SK-N-SH (cell line): ENCODE results near the gene ADAMTS2. TPM values are rescaled to one million over a fixed set of nuclear protein-coding genes. Genes with fewer than 3 reads are reported as not detected.

Source experiments
- CTCF ChIA-PET: fragments of 300-600, 350-600 bp; formaldehyde crosslinking; extraction: SDS; loops from one replicate; lab custom pipeline; 2021; lab: Yijun Ruan, JAX
- POLR2A ChIA-PET: fragments of 350-600 bp; sonication (Branson Sonifier 250); formaldehyde crosslinking; extraction: SDS; loops from one replicate; lab custom pipeline; 2020; ENCODE audit warnings: antibody characterized with exemption, inconsistent platforms; lab: Yijun Ruan, JAX
- DNase-seq: peaks from one replicate; pipeline ENCODE4 v3.0.0; 2012
- H2AFZ ChIP-seq: fragments of 200-600 bp; sonication (generic); 2 replicates; pipeline ENCODE4 v1.8.1; 2016; ENCODE audit warnings: antibody characterized with exemption, mild to moderate bottlenecking, low read depth
- H3F3A ChIP-seq: fragments of 200-600 bp; sonication (generic); replicated peaks from 2 replicates; pipeline ENCODE3; 2016; ENCODE audit warnings: antibody characterized with exemption, mild to moderate bottlenecking; ENCODE audit not compliant: insufficient read depth
- H3K27ac ChIP-seq, 2 experiments: fragments of 200-500 bp in 1 of 2; fragments of 200-600 bp in 1 of 2; sonication (Bioruptor generic) in 1 of 2; sonication (generic), shearing (Covaris generic) in 1 of 2; 2 replicates each; pipeline versions ENCODE4 v1.5.1 to v1.6.1; 2014 to 2016; ENCODE audit warnings: low read depth in 2 of 2, inconsistent platforms in 1 of 2, low read length in 1 of 2, mild to moderate bottlenecking in 1 of 2, mixed read lengths in 1 of 2
- H3K27me3 ChIP-seq: fragments of 200-600 bp; sonication (generic), shearing (Covaris generic); 2 replicates; pipeline ENCODE4 v1.6.1; 2016; ENCODE audit warnings: mixed run types; ENCODE audit not compliant: insufficient read depth
- H3K36me3 ChIP-seq, 2 experiments: fragments of 200-500 bp in 1 of 2; fragments of 200-600 bp in 1 of 2; sonication (Bioruptor generic) in 1 of 2; sonication (generic) in 1 of 2; replicated peaks in 1 of 2; 2 replicates each; pipeline versions ENCODE3 to v1.5.1; 2014 to 2016; ENCODE audit warnings: low read length in 1 of 2, mild to moderate bottlenecking in 1 of 2; ENCODE audit not compliant: insufficient read depth in 2 of 2, control insufficient read depth in 1 of 2
- H3K4me1 ChIP-seq, 2 experiments: fragments of 200-500 bp in 1 of 2; fragments of 200-600 bp in 1 of 2; sonication (Bioruptor generic) in 1 of 2; sonication (generic), shearing (Covaris generic) in 1 of 2; 2 replicates each; pipeline versions ENCODE4 v1.5.1 to v1.6.1; 2014 to 2016; ENCODE audit warnings: low read depth in 1 of 2, low read length in 1 of 2, mixed run types in 1 of 2; ENCODE audit not compliant: insufficient read depth in 2 of 2, control insufficient read depth in 1 of 2
- H3K4me2 ChIP-seq: fragments of 200-600 bp; sonication (generic), shearing (Covaris generic); 2 replicates; pipeline ENCODE4 v1.6.1; 2017; ENCODE audit warnings: mixed run types
- H3K4me3 ChIP-seq, 2 experiments: fragments of 200-500 bp in 1 of 2; fragments of 200-600 bp in 1 of 2; sonication (Bioruptor generic) in 1 of 2; sonication (generic), shearing (Covaris generic) in 1 of 2; 2 replicates each; pipeline versions ENCODE4 v1.5.1 to v1.8.1; 2014 to 2016; ENCODE audit warnings: low read depth in 2 of 2, inconsistent platforms in 1 of 2, low read length in 1 of 2, mild to moderate bottlenecking in 1 of 2, mixed read lengths in 1 of 2, moderate library complexity in 1 of 2
- H3K79me2 ChIP-seq: fragments of 200-600 bp; sonication (generic); 2 replicates; pipeline ENCODE4 v1.8.1; 2017; ENCODE audit warnings: mild to moderate bottlenecking; ENCODE audit not compliant: insufficient read depth
- H3K9ac ChIP-seq: fragments of 200-600 bp; sonication (generic); 2 replicates; pipeline ENCODE4 v1.6.1; 2017; ENCODE audit warnings: mixed run types
- H3K9me2 ChIP-seq: fragments of 200-600 bp; sonication (generic); 2 replicates; pipeline ENCODE4 v1.6.1; 2017; ENCODE audit warnings: mixed run types
- H3K9me3 ChIP-seq: fragments of 200-600 bp; sonication (generic); 2 replicates; pipeline ENCODE4 v1.6.1; 2017; ENCODE audit warnings: mixed run types, mild to moderate bottlenecking, moderate library complexity
- H4K20me1 ChIP-seq: fragments of 200-600 bp; sonication (generic); 2 replicates; pipeline ENCODE4 v1.6.1; 2017; ENCODE audit warnings: mild to moderate bottlenecking, mixed run types; ENCODE audit not compliant: insufficient read depth
- ELF1 ChIP-seq: IDR thresholded peaks from 2 replicates; pipeline ENCODE4 v1.4.0; 2012
- GABPA ChIP-seq: IDR thresholded peaks from 2 replicates; pipeline ENCODE4 v1.4.0; 2012; ENCODE audit warnings: low read depth, mild to moderate bottlenecking
- GATA2 ChIP-seq: sonication (generic); formaldehyde crosslinking; IDR thresholded peaks from 2 replicates; pipeline ENCODE4 v1.5.0; 2020; ENCODE audit warnings: mild to moderate bottlenecking, missing genetic modification reagents
- MEF2A ChIP-seq: IDR thresholded peaks from 2 replicates; pipeline ENCODE4 v1.4.0; 2012; ENCODE audit warnings: low read depth, borderline replicate concordance
- RAD21 ChIP-seq: IDR thresholded peaks from 2 replicates; pipeline ENCODE4 v1.6.1; 2012; ENCODE audit warnings: mild to moderate bottlenecking, low read length
- SIN3A ChIP-seq: IDR thresholded peaks from 2 replicates; pipeline ENCODE4 v1.6.1; 2012; ENCODE audit warnings: low read depth, mild to moderate bottlenecking, low read length, moderate library complexity, borderline replicate concordance
- TAF1 ChIP-seq: IDR thresholded peaks from 2 replicates; pipeline ENCODE4 v1.6.1; 2012; ENCODE audit warnings: low read depth, mild to moderate bottlenecking, low read length, moderate library complexity, borderline replicate concordance
- YY1 ChIP-seq: IDR thresholded peaks from 2 replicates; pipeline ENCODE4 v1.4.0; 2012; ENCODE audit warnings: low read depth, mild to moderate bottlenecking
- WGBS: methylation state at CpG from one replicate; pipeline ENCODE4 v1.1.6; 2017; ENCODE audit warnings: low lambda C conversion rate; 5-methylcytosine and 5-hydroxymethylcytosine counted together
- polyA plus RNA-seq, 3 experiments: library from polyadenylated mRNA; depleted of rRNA; stranded (reverse); fragments of >200 nt; gene quantifications; 2 replicates each; pipeline ENCODE4 v1.2.3, GENCODE V29; 2012
- TF ChIP-seq, protein P1 (sequence below): fragments of 150-350 bp; IDR thresholded peaks from 2 replicates; pipeline ENCODE4 v1.6.1; 2017; ENCODE audit warnings: antibody characterized with exemption, low read length, low read depth, borderline replicate concordance
- TF ChIP-seq, protein P2 (sequence below): IDR thresholded peaks from 2 replicates; pipeline ENCODE4 v1.6.1; 2012; ENCODE audit warnings: mild to moderate bottlenecking, low read depth, low read length, moderate library complexity
- TF ChIP-seq, protein P3 (sequence below): IDR thresholded peaks from 2 replicates; pipeline ENCODE4; 2012

The ADAMTS2 gene
- polyA plus RNA-seq, 1 of the 3 experiments (the other 2 are of a cell fraction), result 0.12 TPM

DNA sequence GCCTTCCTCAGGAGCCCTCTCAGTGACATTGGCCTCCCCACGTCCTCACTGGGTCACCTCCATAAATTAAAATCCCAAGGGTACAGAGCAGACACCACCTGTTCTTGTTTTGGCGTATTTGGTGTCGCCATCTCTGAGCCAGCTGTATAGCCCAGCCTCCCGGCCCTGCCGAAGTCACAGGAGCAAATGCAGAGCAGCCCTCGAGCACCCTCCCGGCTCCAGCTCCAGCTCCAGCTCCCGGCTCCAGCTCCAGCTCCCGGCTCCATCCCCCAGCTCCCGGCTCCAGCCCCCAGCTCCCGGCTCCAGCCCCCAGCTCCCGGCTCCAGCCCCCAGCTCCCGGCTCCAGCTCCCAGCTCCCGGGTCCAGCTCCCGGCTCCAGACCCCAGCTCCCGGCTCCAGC, 210.8 kb downstream of the ADAMTS2 start:
- no peaks in the 10 kb centered on the region for H3K27me3 ChIP-seq
- WGBS, result 70% methylated on average over 13 of the region's 16 CpGs
- POLR2A ChIA-PET, result no interaction called here
- no peak overlapping the region for H3K4me2 ChIP-seq
- H3K79me2 ChIP-seq, result no peaks in the 10 kb centered on the region
- no peak for TF ChIP-seq ELF1
- TF ChIP-seq, protein P1, sequence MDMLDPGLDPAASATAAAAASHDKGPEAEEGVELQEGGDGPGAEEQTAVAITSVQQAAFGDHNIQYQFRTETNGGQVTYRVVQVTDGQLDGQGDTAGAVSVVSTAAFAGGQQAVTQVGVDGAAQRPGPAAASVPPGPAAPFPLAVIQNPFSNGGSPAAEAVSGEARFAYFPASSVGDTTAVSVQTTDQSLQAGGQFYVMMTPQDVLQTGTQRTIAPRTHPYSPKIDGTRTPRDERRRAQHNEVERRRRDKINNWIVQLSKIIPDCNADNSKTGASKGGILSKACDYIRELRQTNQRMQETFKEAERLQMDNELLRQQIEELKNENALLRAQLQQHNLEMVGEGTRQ, result no peak
- TF ChIP-seq, protein P2, sequence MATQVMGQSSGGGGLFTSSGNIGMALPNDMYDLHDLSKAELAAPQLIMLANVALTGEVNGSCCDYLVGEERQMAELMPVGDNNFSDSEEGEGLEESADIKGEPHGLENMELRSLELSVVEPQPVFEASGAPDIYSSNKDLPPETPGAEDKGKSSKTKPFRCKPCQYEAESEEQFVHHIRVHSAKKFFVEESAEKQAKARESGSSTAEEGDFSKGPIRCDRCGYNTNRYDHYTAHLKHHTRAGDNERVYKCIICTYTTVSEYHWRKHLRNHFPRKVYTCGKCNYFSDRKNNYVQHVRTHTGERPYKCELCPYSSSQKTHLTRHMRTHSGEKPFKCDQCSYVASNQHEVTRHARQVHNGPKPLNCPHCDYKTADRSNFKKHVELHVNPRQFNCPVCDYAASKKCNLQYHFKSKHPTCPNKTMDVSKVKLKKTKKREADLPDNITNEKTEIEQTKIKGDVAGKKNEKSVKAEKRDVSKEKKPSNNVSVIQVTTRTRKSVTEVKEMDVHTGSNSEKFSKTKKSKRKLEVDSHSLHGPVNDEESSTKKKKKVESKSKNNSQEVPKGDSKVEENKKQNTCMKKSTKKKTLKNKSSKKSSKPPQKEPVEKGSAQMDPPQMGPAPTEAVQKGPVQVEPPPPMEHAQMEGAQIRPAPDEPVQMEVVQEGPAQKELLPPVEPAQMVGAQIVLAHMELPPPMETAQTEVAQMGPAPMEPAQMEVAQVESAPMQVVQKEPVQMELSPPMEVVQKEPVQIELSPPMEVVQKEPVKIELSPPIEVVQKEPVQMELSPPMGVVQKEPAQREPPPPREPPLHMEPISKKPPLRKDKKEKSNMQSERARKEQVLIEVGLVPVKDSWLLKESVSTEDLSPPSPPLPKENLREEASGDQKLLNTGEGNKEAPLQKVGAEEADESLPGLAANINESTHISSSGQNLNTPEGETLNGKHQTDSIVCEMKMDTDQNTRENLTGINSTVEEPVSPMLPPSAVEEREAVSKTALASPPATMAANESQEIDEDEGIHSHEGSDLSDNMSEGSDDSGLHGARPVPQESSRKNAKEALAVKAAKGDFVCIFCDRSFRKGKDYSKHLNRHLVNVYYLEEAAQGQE, result no peak
- TF ChIP-seq MEF2A, result no peak
- TF ChIP-seq SIN3A, result no peak
- no peak for TF ChIP-seq YY1
- no peaks in the 10 kb centered on the region; a peak in 1 of 4 replicates for H3K4me1 ChIP-seq
- H3K36me3 ChIP-seq, result no peaks in the 10 kb centered on the region
- DNase-seq, result no peak
- CTCF ChIA-PET, result no interaction called here
- H3K9me3 ChIP-seq, result no peaks in the 10 kb centered on the region
- H4K20me1 ChIP-seq, result no peaks in the 10 kb centered on the region
- no peak overlapping the region for H3K9ac ChIP-seq
- H3K27ac ChIP-seq, result no peak overlapping the region
- H2AFZ ChIP-seq, result no peak overlapping the region
- no peak overlapping the region for H3K4me3 ChIP-seq
- H3F3A ChIP-seq, result no peaks in the 10 kb centered on the region
- H3K9me2 ChIP-seq, result no peaks in the 10 kb centered on the region

DNA sequence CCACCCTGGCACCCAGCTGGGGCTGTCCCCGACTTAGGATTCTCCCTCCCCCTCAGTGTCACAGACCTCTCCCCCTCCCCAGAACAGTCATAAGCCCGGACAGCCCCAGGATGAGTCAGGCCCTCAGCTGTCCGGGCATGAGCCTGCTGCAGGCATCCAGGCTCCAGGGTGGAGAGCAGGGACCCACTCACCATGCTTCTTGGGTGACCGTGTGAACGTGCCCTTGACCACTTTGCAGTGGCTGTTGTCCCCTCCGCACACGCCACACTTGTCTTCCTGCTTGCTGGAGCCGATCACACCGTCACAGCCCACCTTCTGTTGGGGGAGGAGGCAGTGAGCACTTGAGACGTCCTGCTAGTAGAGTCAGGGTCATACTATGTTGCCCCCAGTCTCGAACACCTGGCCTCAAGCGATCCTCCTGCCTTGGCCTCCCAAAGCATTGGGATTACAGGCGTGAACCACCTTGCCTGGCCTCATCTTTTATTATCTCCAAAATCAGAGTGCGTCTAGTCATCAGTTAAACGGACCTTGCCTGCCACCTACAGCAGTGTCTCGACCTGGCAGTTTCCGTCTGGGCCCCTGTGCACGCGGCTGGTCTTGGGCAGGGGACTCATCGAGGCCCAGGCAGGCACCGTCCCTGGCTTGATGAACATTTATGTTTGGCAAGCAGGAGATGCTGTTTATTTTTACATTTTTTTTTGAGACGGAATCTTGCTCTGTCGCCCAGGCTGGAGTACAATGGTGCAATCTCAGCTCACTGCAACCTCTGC, 212.5 kb downstream of the ADAMTS2 start:
- Histone ChIP-seq H3F3A (no peaks in the 10 kb centered on the region), H3K27ac (no peak overlapping the region), H3K36me3 (no peaks in the 10 kb centered on the region), H3K27me3 (no peaks in the 10 kb centered on the region), H3K4me2 (no peak overlapping the region), H3K4me3 (no peak overlapping the region), H3K9me2 (no peaks in the 10 kb centered on the region), H3K9me3 (no peaks in the 10 kb centered on the region), H3K79me2 (no peaks in the 10 kb centered on the region), H3K9ac (no peak overlapping the region), H2AFZ (no peak overlapping the region), H4K20me1 (no peaks in the 10 kb centered on the region), H3K4me1 (no peaks in the 10 kb centered on the region)
- 64% methylated on average over 19 of the region's 23 CpGs for WGBS
- ChIA-PET CTCF (no interaction called here), POLR2A (no interaction called here)
- no peak for TF ChIP-seq TAF1
- TF ChIP-seq, protein P3, sequence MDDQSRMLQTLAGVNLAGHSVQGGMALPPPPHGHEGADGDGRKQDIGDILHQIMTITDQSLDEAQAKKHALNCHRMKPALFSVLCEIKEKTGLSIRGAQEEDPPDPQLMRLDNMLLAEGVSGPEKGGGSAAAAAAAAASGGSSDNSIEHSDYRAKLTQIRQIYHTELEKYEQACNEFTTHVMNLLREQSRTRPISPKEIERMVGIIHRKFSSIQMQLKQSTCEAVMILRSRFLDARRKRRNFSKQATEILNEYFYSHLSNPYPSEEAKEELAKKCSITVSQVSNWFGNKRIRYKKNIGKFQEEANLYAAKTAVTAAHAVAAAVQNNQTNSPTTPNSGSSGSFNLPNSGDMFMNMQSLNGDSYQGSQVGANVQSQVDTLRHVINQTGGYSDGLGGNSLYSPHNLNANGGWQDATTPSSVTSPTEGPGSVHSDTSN, result no peak
- TF ChIP-seq RAD21, result no peak
- TF ChIP-seq GABPA, result no peak
- TF ChIP-seq GATA2, result no peak
- DNase-seq, result no peak
